ELR (cell line): ENCODE data around the gene CRY2.

Source experiments
- DNase-seq: peaks from one replicate; pipeline ENCODE4 v3.0.0-alpha.2; 2015; ENCODE audit warnings: low read depth

CRY2 gene

GRCh38 chr11:45918331-45918941 lies 71.2 kb downstream of the CRY2 start:
- DNase-seq: peak; percentile 82

GRCh38 chr11:45918962-45919675 lies 71.8 kb downstream of the CRY2 start:
- DNase-seq: no peak

GRCh38 chr11:45919806-45920530 lies 72.7 kb downstream of the CRY2 start:
- no peak for DNase-seq

GRCh38 chr11:45920531-45921477 lies 73.5 kb downstream of the CRY2 start:
- no peak for DNase-seq

GRCh38 chr11:45921561-45922424 lies 74.5 kb downstream of the CRY2 start:
- DNase-seq: no peak

GRCh38 chr11:45922425-45923082 lies 75.3 kb downstream of the CRY2 start, which contains the start of gene LARGE2:
LARGE2 (plus strand) TSS chr11:45922656; CDS start chr11:45922883, 227 bp downstream.
- no peak for DNase-seq

GRCh38 chr11:45924036-45924915 lies 77.0 kb downstream of the CRY2 start:
- no peak for DNase-seq

- no peak for DNase-seq
Measured at GRCh38 chr11:45924927-45925326, 77.7 kb downstream of the CRY2 start.

- DNase-seq: no peak
Measured at GRCh38 chr11:45925550-45925949, 78.3 kb downstream of the CRY2 start.

- no peak for DNase-seq
Measured at GRCh38 chr11:45926001-45926401, 78.7 kb downstream of the CRY2 start.

GRCh38 chr11:45926536-45927331 lies 79.5 kb downstream of the CRY2 start:
- no peak for DNase-seq

GRCh38 chr11:45927332-45927683 lies 80.0 kb downstream of the CRY2 start:
- no peak for DNase-seq

GRCh38 chr11:45927684-45928413 lies 80.6 kb downstream of the CRY2 start:
- no peak for DNase-seq

- DNase-seq: no peak
Measured at GRCh38 chr11:45928535-45929215, 81.4 kb downstream of the CRY2 start.

GRCh38 chr11:45929486-45930030 lies 82.3 kb downstream of the CRY2 start:
- DNase-seq: peak; percentile 46

GRCh38 chr11:45930031-45930794 lies 82.9 kb downstream of the CRY2 start:
- DNase-seq: no peak
